Epithelial cell of proximal tubule (primary cell): Measurements from ENCODE around the gene ALDH4A1. TPM values are rescaled to one million over a fixed set of nuclear protein-coding genes. Genes with fewer than 3 reads are reported as not detected.

Experiments
- DNase-seq: peaks from one replicate; pipeline ENCODE4 v3.0.0-alpha.2; 2011; ENCODE audit warnings: low read depth
- H3K4me3 ChIP-seq: 2 replicates; pipeline ENCODE4 v1.5.1; 2011; ENCODE audit warnings: low read depth, mild to moderate bottlenecking, low read length
- CTCF ChIP-seq: conservative IDR thresholded peaks from 2 replicates; pipeline ENCODE4 v1.5.1; 2012; ENCODE audit warnings: low read depth, mild to moderate bottlenecking, low read length
- total RNA-seq: library from RNA; depleted of rRNA; stranded (reverse); fragments of >200 nt; gene quantifications from 2 replicates; pipeline ENCODE4 v1.2.3, GENCODE V29; 2015

Gene ALDH4A1
- total RNA-seq, 1 donor from 2014 or later: 15.2 TPM

- no peak for TF ChIP-seq CTCF
- H3K4me3 ChIP-seq: no peak overlapping the region
- DNase-seq: no peak
Observed at GRCh38 chr1:18943162-18943561, 40.8 kb upstream of the ALDH4A1 start.

GRCh38 chr1:18942340-18942739 is 40.0 kb upstream of the ALDH4A1 start:
- TF ChIP-seq CTCF: no peak
- DNase-seq: no peak
- H3K4me3 ChIP-seq: no peak overlapping the region

- TF ChIP-seq CTCF: no peak
- H3K4me3 ChIP-seq: no peak overlapping the region
- DNase-seq: no peak
Observed at GRCh38 chr1:18941221-18942141, 39.1 kb upstream of the ALDH4A1 start.

- no peak for DNase-seq
- TF ChIP-seq CTCF: no peak
- H3K4me3 ChIP-seq: no peak overlapping the region
Observed at GRCh38 chr1:18940303-18941020, 38.1 kb upstream of the ALDH4A1 start.

GRCh38 chr1:18939398-18940302 is 37.3 kb upstream of the ALDH4A1 start:
- no peak for DNase-seq
- TF ChIP-seq CTCF: no peak
- H3K4me3 ChIP-seq: no peak overlapping the region

GRCh38 chr1:18938707-18939070 is 36.3 kb upstream of the ALDH4A1 start:
- no peak for DNase-seq
- no peak for TF ChIP-seq CTCF
- H3K4me3 ChIP-seq: no peak overlapping the region
